Pulmonary artery endothelial cell (primary cell): Measurements from ENCODE around the gene FAM111B. TPM values are rescaled to one million over a fixed set of nuclear protein-coding genes. Genes with fewer than 3 reads are reported as not detected.

Experiments used
- DNase-seq: peaks from one replicate; pipeline ENCODE4 v3.0.0-alpha.2; 2011; ENCODE audit warnings: low read depth, low spot score
- total RNA-seq: library from RNA; depleted of rRNA; stranded (reverse); fragments of >200 nt; gene quantifications from 2 replicates; pipeline ENCODE4 v1.2.3, GENCODE V29; 2014

Gene FAM111B
- total RNA-seq, 1 donor from 2014 or later = 18.0 TPM

DNA sequence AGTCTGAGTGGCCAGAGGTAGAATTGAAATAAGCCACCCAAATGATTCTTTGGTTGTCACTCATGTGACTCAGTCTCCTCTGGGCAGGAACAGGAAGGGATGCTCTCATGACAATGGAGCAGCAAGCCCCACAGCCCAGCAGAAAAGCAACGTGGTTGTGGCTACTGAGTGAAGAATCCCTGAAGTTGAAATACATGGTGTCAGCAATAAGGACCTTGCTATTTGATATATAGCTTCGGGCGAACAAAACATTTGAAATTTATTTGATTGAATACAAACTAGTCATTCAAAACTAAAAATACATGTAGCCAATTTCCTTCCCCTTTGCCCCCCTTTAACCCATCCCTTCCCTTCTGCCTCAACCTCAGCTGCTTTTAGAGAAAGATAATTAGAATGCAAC, 50.4 kb downstream of the FAM111B start:
- no peak for DNase-seq

DNA sequence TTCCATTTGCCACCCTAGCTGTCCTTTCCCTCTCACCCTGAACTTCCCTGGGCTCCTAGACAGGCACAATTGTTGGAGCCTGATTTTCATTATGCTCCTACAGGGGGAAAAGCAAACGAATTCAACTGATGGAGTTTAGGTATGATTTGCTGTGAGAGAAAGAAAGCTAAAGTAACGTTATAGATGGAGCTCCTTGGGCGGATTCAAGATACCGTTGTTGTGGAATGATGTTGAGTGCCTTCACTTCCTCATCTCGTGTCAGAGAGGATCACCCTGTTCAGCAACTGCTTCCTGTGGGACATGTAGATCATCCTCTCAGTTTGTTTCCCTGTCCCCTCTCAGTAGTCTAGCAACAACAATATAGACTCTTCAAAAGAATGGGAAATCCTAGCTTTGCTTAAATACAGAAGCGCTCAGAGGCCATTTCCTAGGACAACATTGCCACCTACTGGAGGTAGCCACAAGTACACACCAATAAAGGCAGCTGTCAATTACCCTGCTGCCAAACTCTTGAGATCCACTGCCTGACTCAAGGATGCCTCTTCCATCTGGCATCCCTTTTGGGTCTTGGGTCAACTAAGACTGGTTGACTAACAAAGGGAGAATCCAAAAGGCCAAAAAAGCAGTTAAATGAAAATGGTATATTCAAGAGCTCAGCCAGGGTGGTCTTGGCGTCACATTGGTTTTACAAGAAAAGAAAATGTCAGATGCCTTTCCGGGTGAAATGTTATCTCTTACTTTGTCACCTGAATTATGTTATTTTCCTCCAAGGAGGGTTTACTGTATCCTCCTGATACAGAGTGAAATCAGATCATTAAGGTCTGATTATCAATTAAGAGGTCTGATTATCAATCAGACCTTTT, 51.4 kb downstream of the FAM111B start:
- peak; percentile 50 for DNase-seq

- DNase-seq = no peak
These were observed 57.0 kb downstream of the FAM111B start for GRCh38 chr11:59164028-59164427.

DNA sequence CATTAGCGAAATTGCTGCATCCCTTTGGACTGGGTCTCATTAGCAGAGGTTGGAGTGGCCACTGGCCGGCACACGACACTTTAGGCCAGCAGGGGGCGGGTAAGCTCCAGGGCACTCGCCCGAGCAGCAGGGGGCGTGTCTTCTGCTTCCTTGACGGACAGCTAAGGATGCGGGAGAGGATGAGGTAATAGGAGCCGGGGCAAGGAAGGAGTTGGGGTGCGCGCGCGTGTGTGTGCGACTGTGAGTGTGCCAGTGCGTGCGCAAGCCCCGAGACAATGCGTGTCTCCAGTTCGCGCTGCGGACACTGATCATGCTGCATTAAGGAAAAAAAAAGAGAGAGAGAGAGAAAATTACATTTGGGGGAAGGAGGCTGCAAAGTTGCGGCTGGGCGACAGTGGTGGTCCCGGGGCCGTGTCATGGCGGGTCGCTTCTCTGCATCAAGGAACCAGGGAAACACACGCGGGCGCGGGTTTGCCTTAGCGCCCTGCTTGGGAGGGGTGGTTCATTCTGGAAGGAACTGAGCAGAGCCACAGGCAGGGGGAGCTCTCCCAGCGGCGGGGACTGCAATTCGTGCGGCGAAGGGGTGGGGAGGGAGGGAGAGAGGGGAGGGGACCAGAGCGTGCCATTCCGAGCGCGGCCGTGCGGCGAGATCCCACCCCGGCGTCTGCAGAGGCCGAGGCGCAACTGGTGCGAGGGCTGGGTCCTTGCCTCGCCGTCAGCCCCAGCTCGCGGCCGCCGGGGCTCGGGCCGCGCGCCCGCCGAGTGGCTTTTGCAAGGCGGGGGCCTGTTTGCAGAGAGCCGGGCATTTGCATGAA, 64.7 kb downstream of the FAM111B start, which contains the start of gene DTX4:
Gene DTX4, plus strand, starts transcription at position 625 of the 815 bp plus-strand sequence. CDS start 464 bp downstream, outside the sequence.
- peak; percentile 54 for DNase-seq

DNA sequence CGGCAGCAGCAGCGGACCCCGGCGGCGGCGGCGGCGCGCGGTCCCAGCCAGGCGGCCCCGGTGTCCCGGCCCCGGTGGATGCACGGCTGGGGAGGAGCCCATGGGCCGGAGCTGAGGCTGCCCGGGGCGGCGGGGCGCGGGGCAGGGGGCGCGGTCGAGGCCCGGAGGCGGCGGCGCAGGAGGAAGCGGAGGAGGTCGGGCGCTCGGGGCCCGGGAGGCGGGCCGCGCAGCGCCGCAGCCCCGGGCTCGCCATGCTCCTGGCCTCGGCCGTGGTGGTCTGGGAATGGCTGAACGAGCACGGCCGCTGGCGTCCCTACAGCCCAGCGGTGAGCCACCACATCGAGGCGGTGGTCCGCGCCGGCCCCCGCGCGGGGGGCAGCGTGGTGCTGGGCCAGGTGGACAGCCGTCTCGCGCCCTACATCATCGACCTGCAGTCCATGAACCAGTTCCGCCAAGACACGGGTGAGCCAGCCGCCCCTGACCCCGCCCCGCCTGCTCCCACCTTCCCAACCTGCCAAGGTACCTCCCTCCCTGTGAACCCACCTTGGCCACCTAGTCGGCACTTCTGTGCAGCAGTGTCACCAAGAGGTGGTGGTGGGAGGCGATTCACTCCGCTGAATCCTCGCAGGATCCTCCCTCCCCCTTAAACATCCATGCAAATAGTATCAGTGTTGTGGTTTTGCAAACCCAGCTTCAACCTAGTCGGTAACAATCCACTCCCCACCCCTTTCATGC, 65.5 kb downstream of the FAM111B start:
- no peak for DNase-seq

DNA sequence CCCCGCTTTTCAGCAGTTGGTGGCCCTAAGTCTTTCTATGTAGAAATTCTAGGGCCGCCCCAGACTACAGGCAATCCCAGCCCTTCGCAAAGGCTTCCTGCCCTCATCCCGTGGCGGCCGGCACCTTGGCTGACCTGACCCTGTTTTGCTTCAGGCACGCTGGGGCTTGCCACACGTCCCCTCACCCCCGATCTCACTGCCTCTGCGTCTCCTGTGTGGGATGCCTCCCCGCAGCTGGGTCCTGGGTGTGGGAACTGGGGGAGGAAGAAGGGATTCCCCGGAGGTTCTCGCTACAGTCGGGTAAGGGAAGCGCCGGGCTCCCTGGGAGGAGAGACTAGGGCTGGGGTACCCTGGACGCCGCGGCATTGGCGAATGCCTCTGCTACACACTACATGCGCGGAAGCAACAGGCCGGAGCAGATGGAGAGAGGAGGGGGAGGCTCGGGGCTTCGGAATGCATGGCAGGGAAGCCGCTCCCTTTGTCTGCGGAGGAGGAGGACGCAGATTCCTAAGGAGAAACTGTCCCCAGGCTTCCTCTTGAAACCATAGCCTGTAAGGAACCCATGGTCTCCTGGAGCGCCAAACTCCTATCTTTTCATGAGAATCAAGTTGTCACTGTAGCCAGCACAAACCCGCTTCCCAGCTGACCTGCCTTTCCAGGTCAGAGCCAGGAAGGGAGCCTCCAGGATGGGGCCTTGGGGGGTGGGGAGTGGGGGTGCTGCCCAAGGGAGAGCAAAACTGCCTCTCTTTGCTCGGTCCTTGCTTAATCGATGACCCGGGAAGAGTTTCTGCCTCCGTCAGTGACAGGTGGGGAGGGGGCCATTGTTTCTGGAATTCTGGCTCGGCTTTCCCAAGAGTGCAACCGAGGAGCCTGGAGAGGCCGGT, 66.3 kb downstream of the FAM111B start:
- no peak for DNase-seq

DNA sequence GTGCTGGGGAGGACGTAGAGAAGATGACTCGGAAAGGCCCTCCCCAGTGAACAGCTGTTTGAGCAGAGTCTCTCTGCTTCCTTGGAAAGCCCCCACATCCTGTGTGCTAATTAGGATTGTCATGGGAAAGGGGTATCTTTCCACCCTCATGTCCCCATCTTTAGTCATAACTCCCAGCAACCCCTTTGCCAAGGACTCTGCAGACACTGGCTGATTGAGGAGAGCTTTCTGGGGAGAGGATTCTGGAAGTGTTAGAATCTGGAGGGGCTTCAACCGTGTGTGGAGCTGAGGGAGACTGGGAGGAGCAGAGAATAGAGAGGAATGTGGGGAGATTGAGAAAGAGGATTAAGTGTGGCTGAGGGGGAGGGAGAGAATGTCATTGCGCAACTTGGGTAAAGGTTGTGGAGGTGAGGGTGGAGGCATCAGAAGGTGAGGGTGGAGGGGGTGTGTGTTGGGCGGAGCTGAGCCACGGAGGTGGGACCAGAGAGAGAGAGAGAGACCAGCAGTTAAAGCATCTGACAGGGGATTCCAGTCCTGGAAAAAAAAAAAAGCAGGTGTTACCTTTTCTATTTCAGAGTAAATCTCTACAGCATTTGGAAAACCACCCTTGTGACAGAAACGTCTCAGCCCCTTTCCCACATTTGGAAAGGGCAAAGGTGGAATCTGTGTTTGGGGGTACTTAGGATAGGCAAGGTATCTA, 67.1 kb downstream of the FAM111B start:
- DNase-seq = no peak

DNA sequence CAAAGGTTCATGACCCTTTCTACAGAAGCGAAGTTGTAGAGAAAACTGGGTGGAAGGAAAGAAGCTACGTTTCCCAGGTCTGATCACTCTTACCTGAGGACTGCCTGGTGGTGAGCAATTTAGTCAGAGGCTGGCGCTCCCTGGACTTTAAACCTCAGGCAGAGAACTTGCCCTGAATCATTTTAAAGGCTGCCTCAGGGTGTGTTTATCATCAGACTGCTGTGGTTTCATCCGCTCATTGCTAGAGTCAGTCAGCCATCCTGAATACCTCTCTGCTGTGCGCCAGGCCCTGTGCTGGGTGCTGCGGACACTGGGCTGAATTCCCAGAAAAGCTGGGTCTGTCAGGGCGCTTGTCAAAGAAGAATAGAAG, 67.6 kb downstream of the FAM111B start:
- DNase-seq = no peak

DNA sequence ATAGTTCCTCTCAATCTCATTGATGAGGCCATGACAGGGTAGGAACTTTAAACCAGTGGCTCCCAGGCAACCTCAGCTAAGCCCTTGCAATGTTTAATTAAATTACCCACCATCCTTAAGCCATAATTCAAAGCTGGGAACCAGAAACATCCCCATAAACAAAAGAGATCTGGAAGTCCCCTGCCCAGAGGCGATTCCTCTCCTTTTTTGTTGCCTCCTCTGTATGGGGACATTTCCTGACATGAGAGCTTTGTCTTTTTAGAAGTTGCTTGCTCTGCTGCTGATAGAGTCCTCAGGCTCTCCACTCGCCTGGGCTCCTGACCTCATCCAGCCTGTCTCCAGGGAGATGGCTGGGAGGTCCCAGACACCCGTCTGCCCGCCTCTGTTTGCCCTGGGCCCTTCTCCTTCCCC, 68.1 kb downstream of the FAM111B start:
- DNase-seq = no peak

- no peak for DNase-seq
These were observed 69.3 kb downstream of the FAM111B start for GRCh38 chr11:59176330-59176729.

Other genes starting within 250 kb of the FAM111B start
- gene GLYATL1, start 167.7 kb upstream of the FAM111B start, total RNA-seq = not detected in 2 replicates
- not detected in 2 replicates for gene GLYATL1B, start 20.9 kb upstream of the FAM111B start, total RNA-seq
- 42.2 and 106 TPM in 2 replicates for gene FAM111A, start 35.6 kb downstream of the FAM111B start, total RNA-seq
- 0.20 and 0.21 TPM in 2 replicates for gene DTX4, start 64.9 kb downstream of the FAM111B start, total RNA-seq
- not detected in 2 replicates for gene MPEG1, start 105.7 kb downstream of the FAM111B start, total RNA-seq